Prostate gland (tissue), 2 donors: Measurements from ENCODE around the gene HAND2. TPM values are rescaled to one million over a fixed set of nuclear protein-coding genes. Genes with fewer than 3 reads are reported as not detected.
A peak's percentile ranks its signal among the peaks of the same experiment; 100 is the strongest.

Experiments used
- DNase-seq: peaks from one replicate; pipeline ENCODE4 v3.0.0-alpha.2; 2019; ENCODE audit warnings: low spot score
- H3K27ac ChIP-seq, 2 donors: fragments of 200-600 bp; sonication (generic); 2 replicates each; pipeline ENCODE4 v1.5.1; 2017 to 2019
- H3K27me3 ChIP-seq: fragments of 200-600 bp; sonication (generic); replicated peaks from 2 replicates; pipeline ENCODE4 v1.5.1; 2019; ENCODE audit not compliant: insufficient read depth
- H3K36me3 ChIP-seq, 2 donors: fragments of 200-600 bp; sonication (generic); 1 replicate in 1 of 2; 2 replicates in 1 of 2; pipeline versions ENCODE4 v1.5.1 to v1.8.1; 2017 to 2019
- H3K4me1 ChIP-seq: fragments of 200-600 bp; sonication (generic); replicated peaks from 2 replicates; pipeline ENCODE4 v1.5.1; 2019
- H3K4me3 ChIP-seq, 2 donors: fragments of 200-600 bp; sonication (generic); 2 replicates each; pipeline ENCODE4 v1.5.1; 2017 to 2019
- H3K9me3 ChIP-seq: fragments of 200-600 bp; sonication (generic); 2 replicates; pipeline ENCODE4 v1.5.1; 2017
- POLR2A ChIP-seq: fragments of 450-650 bp; IDR thresholded peaks from one replicate; pipeline ENCODE4 v1.6.1; 2016; ENCODE audit warnings: antibody characterized with exemption, mild to moderate bottlenecking
- POLR2AphosphoS5 ChIP-seq: sonication (generic); formaldehyde crosslinking; IDR thresholded peaks from one replicate; pipeline ENCODE4 v1.6.1; 2017; ENCODE audit warnings: antibody characterized with exemption
- WGBS: methylation state at CpG from one replicate; pipeline ENCODE4 v1.1.5; 2018; 5-methylcytosine and 5-hydroxymethylcytosine counted together
- intact Hi-C: fragments of 100-400 bp; cut with DNase I; formaldehyde crosslinking; loops from one replicate; pipeline ENCODE4 v1.14.2; 2022
- total RNA-seq, 2 donors: library from RNA; depleted of rRNA; stranded (reverse); fragments of >200 nt; gene quantifications; one replicate each; pipeline ENCODE4 v1.1.0, GENCODE V29; 2016
- TF ChIP-seq, protein P1 (sequence below), 4 experiments: fragments of 200-600 bp in 2 of 4; fragments of 450-650 bp in 2 of 4; sonication (generic) in 2 of 4; IDR thresholded peaks; 1 replicate in 3 of 4; 2 replicates in 1 of 4; pipeline ENCODE4 v1.5.1; 2016 to 2019; ENCODE audit warnings: antibody characterized with exemption in 4 of 4, mild to moderate bottlenecking in 2 of 4, moderate library complexity in 2 of 4

The HAND2 gene
- total RNA-seq, 2 donors from 2014 or later: 7.5 TPM; not detected in 1

- intact Hi-C loops: loop anchor here (5.0 to 10.0 kb wide), 2 partner anchors 475 to 613 kb away; no protein-coding TSS in a partner anchor
- H3K9me3 ChIP-seq: no peaks in the 10 kb centered on the region
- no peak for DNase-seq
- H3K27ac ChIP-seq: no peak overlapping the region
- no peaks in the 10 kb centered on the region for H3K4me1 ChIP-seq
- H3K27me3 ChIP-seq: peaks cover 38% of the 10 kb centered on the region
- TF ChIP-seq POLR2AphosphoS5 (no peak), POLR2A (no peak)
- TF ChIP-seq, protein P1, sequence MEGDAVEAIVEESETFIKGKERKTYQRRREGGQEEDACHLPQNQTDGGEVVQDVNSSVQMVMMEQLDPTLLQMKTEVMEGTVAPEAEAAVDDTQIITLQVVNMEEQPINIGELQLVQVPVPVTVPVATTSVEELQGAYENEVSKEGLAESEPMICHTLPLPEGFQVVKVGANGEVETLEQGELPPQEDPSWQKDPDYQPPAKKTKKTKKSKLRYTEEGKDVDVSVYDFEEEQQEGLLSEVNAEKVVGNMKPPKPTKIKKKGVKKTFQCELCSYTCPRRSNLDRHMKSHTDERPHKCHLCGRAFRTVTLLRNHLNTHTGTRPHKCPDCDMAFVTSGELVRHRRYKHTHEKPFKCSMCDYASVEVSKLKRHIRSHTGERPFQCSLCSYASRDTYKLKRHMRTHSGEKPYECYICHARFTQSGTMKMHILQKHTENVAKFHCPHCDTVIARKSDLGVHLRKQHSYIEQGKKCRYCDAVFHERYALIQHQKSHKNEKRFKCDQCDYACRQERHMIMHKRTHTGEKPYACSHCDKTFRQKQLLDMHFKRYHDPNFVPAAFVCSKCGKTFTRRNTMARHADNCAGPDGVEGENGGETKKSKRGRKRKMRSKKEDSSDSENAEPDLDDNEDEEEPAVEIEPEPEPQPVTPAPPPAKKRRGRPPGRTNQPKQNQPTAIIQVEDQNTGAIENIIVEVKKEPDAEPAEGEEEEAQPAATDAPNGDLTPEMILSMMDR (IDR thresholded peaks at IDR 0.05): no peak
- WGBS: 9% methylated on average over 71 of the region's 72 CpGs
- peak overlapping the region; percentile 8 to 15 for H3K4me3 ChIP-seq
- H3K36me3 ChIP-seq: no peaks in the 10 kb centered on the region
Measured at GRCh38 chr4:173509036-173510001, 20.7 kb downstream of the HAND2 start.

DNA sequence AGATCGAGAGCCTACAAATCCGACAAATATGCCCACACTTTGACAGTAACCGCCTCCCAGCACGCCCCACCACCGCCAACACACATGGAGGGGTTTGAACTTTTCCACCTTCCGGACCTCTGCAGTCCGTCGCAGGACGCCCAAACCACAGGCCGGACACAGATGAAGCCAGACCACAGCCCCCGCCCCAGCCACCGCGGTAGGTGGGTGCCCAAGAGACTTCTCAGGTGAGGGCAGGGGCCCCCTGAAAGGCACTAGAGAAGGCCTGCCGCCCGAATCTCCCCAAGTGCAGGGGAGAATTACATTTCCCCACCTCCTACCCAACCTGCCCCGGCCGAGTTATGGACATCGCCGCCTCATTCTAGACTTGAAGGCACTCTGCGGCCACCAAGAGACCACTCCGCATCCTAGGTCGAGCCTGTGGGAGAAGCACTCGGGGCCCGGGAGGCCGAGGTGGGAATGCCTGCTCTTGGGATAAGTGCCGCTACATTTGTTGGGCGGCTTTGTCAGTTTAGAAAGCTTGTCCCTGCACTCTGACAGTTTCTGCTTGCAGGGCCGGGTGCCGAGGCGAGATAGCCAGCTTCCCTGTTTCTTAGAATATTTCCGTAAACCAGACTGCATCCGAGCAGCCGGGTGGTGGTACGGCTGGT is 21.5 kb downstream of the HAND2 start:
- no peak for DNase-seq
- no peaks in the 10 kb centered on the region for H3K9me3 ChIP-seq
- no peak overlapping the region for H3K27ac ChIP-seq
- no peaks in the 10 kb centered on the region for H3K36me3 ChIP-seq
- H3K4me1 ChIP-seq: no peaks in the 10 kb centered on the region
- intact Hi-C loops: loop anchor here (5.0 to 10.0 kb wide), 2 partner anchors 476 to 614 kb away; no protein-coding TSS in a partner anchor
- no peak overlapping the region for H3K4me3 ChIP-seq
- WGBS: 42% methylated on average over 32 of the region's 34 CpGs
- peaks cover 38% of the 10 kb centered on the region for H3K27me3 ChIP-seq
- TF ChIP-seq POLR2A: no peak
- no peak for TF ChIP-seq POLR2AphosphoS5
- TF ChIP-seq, protein P1 (IDR thresholded peaks at IDR 0.05): no peak

DNA sequence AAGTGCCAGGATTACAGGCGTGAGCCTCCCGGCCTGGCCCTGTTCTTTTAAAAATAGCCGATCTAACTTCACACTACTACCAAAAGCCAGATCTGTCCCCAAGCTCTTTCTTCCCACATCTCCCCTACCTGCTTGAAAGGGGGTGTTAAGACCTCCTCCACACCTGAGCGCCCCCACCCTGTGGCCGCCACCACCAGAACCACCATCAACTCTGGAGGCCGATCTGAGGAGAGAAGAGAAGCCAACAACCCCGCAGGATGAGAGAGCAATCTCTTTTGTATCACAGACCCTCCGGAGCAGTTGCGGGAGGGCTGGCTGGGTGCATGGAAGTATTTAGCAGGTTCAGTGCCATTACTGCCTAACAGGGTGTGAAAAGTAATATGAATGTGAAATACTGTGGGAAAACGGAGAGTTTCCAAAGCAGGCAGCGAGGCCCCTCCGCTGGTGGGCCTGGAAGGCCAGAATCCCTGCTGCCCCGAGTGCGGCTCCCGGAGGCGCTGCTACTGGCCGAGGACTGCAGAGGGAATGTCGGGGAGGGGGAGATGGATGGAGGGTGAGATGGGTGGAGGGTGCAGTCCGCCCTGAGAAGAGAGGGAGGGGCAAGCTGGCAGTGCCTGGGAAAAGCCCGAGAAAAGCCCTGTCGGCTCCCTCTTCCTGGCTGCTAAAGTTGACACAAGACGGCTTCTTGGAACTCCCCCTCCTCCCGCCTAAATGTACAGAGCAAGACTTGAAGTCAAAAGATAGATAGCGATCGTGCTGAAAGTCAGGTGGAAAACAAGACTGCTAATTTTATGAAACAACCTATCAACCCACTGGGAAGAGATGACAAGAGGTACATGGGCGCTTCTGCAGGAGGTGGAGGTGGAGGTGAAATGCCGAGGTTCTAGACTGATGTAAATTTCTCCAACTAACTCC is 22.3 kb downstream of the HAND2 start:
- no peak for DNase-seq
- Histone ChIP-seq H3K36me3 (no peaks in the 10 kb centered on the region), H3K27me3 (peaks cover 42% of the 10 kb centered on the region), H3K4me1 (no peaks in the 10 kb centered on the region), H3K9me3 (no peaks in the 10 kb centered on the region), H3K4me3 (no peak overlapping the region), H3K27ac (no peak overlapping the region)
- intact Hi-C loops: loop anchor here (5.0 to 10.0 kb wide), 2 partner anchors 477 to 615 kb away; no protein-coding TSS in a partner anchor
- 46% methylated on average over 27 of the region's 27 CpGs for WGBS
- no peak for TF ChIP-seq POLR2AphosphoS5
- TF ChIP-seq, protein P1 (IDR thresholded peaks at IDR 0.05): no peak
- TF ChIP-seq POLR2A: no peak

GRCh38 chr4:173506597-173507211 is 23.3 kb downstream of the HAND2 start:
- Histone ChIP-seq H3K4me3 (no peak overlapping the region), H3K27ac (no peak overlapping the region), H3K36me3 (no peaks in the 10 kb centered on the region), H3K27me3 (peaks cover 43% of the 10 kb centered on the region), H3K9me3 (no peaks in the 10 kb centered on the region), H3K4me1 (no peaks in the 10 kb centered on the region)
- 11% methylated on average over 35 of the region's 35 CpGs for WGBS
- no peak for DNase-seq
- intact Hi-C loops: loop anchor here (5.0 to 10.0 kb wide), 2 partner anchors 478 to 616 kb away; no protein-coding TSS in a partner anchor
- no peak for TF ChIP-seq POLR2AphosphoS5
- no peak for TF ChIP-seq POLR2A
- TF ChIP-seq, protein P1 (IDR thresholded peaks at IDR 0.05): no peak
